G401.6 (cell line): ENCODE results near the gene MUC12.
"Not testable (repeated sequence)": the region's sequence is repeated elsewhere in the genome, so short reads cannot be mapped to it uniquely, and the experiment has no call there.

ENCODE experiments used
- FAIRE-seq: peaks from 2 replicates; lab custom pipeline; 2012; peaks lifted over from hg19 to GRCh38; lab: Jason Lieb, UNC

Gene MUC12

DNA sequence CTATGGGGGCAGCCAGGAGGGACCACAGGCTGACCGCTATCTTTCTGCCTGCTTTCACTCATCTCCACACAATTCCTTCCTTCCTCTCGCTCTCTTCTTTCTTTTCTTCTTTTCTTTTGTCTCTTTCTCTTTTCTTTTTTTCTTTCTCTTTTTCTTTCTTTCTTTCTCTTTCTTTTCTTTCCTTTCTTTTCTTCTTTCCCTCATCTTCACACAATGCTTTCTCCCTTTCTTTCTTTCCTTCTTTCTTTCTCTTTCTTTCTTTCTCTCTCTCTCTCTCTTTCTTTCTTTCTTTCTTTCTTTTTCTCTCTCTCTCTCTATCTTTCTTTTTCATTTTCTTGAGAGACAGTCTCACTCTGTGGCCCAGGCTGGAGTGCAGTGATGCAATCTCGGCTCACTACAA, 6.8 kb upstream of the MUC12 start:
- FAIRE-seq: no peak

DNA sequence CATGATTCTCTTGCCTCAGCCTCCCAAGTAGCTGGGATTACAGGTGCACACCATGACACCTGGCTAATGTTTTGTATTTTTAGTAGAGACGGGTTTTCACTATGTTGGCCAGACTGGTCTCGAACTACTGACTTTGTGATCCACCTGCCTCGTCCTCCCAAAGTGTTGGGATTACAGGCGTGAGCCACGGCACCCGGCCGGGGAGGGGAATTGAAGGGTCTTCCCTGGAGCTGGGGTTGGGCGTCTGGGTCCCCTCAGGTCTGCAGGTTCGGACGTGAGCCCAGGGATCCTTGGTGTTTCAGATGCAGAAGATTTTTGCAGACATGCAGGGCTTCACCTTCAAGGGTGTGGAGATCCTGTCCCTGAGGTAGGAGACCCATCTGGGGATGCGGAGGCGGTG, 6.0 kb upstream of the MUC12 start:
- FAIRE-seq: no peak

DNA sequence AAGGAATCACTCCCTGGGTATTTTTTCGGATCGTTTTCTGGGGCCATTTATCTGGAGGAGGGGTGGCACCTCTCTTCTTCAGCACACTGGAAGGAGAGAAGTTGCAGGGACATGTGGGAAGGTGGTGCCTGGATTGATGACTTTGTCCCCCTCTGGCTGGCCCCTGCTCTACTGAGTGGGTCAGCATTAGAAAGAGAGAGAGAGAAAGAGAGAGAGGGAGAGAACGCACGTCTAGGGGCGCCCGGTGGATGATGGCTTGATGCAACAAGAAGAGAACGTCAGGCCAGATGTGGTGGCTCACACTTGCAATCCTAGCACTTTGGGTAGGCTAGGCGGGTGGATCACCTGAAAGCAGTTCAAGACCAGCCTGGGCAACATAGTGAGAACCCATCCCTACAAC, 5.5 kb upstream of the MUC12 start:
- FAIRE-seq: no peak

GRCh38 chr7:100964630-100965029, 4.7 kb upstream of the MUC12 start:
- no peak for FAIRE-seq

GRCh38 chr7:100965045-100965722, 4.2 kb upstream of the MUC12 start:
- FAIRE-seq: no peak

- no peak for FAIRE-seq
Observed at GRCh38 chr7:100965723-100966541, 3.4 kb upstream of the MUC12 start.

DNA sequence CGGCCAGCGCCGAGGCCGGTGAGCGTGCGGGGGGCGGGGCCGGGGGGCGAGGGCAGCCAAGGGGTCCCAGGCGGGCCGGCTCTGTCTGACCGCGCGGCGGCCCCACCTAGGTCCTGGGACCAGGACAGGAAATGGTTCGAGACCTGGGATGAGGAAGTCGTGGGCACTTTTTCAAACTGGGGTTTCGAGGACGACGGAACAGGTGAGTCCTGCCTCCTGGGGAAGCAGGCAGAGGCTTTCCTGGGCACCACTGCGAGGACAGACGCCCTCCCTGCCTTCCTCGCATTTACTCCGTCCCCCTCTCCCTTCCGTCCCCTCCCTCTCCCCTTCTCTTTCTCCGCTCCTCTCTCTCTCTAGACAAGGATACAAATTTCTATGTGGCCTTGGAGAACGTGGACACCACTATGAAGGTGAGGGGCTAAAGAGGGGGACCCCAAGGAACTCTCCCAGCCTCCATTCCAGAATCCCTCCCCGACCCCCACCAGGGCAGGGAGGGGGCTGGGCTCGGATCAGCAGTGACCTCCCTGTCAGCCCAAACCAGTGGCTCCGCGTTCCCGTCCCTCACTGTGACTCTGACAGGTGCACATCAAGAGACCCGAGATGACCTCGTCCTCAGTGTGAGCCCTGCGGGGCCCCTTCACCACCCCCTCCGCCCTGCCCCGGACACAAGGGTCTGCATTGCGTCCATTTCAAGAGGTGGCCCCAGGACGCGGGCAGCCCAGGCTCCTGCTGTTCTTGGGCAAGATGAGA, 2.6 kb upstream of the MUC12 start:
- FAIRE-seq: no peak

DNA sequence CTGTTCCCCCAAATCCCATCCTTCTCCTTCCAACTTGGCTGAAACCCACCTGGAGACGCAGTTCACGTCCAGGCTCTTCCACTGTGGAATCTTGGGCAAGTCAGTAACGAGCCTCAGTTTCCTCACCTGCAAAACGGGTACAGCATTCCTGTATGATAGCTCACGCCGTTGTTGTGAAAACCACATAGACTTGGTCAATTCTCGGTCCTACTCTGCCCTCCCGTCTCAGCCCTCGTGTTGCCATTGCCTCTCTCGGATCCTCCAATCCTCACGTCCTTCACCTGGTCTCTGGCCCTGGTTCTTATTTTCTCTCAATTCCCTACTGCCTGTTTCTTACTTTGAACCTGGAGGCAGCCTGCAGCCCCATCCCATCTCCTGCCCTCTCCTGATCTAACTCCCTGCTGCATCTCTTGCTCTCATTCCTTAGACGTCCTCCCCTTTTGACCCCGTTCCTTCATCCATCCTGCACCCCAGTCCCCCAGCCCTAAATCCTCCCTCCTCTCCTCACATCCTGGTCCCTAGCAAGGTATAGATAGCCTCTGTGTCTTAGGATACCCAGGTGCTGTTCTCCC, 2.0 kb upstream of the MUC12 start:
- no peak for FAIRE-seq

GRCh38 chr7:100968031-100968430, 1.3 kb upstream of the MUC12 start:
- no peak for FAIRE-seq

DNA sequence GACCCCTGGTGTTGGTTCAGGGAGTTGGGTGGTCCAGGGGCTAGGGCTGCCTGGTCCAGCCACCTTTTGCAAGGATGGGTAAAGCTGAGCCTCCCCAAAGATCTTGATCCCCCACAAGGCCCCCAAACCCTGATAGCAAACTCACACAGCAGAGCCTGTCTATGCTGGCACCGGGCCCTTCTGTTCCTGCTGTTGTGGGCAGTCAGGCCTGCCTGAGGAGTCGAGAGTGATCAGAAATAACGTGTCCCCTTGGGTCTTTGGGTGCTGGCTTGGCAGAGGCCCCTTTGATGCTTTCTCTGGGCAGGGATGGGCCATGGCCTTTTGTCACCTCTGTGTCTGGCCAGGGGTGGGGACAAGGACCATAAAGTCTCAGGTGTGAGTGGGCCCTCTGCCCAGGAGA, 715 bp upstream of the MUC12 start:
- FAIRE-seq: no peak

DNA sequence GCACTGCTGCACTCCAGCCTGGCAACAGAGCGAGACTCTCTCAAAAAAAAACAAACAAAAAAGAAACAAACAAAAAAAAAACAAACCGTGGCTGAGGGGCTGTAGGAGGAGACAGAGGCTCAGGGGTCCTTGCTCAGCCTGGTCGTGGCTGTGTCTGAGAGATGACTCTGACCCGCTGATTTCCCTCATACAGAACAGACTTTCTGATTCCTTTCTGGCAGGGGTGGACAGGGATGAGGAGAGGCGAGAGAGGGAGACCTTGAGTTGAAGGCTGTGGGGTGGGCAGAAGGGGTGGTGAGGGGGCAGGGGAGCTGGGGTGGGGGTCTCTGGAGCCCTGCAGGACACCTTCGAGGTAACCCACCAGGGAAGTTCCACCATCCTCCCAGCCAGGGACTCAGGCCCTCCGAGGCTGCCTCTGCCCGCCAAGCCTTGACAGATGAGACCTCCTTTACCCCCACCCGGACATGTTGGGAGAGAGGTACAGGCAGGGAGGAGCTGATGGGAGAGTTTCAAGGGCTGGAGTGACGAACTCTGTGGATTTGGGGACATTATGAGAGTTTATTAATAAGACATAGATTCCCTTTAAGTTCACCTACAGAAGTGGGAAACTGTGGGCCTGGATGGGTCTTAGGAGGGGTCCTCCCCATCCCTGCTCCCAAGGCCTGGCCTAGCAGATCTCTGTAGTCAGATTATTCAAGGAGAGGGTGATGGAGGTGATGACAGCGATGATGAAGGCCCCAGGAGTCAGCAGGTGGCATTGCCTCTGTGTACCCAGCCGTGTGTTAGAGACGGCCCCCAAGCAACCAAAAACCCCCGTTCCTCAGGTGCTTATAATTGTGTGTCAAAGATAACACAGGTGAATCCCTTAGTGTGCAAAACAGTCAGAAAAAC, 2.0 kb downstream of the MUC12 start:
- FAIRE-seq: no peak

DNA sequence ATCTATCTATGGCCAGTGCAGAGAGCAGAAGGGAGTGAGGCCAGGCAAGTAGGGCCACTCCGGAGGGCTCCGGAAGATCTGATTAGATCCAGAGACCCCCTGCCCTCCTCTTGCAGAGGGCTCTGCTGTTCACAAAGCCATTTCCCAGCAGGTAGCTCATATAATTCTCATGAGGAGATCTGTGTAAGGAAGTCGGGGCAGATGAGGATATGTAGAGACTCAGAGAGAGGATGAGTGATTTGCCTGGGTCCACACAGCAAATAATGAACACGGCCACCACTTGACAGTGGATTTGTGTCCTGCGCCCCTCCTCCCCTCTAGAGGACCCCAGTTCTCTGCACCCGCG, 2.6 kb downstream of the MUC12 start:
- no peak for FAIRE-seq

DNA sequence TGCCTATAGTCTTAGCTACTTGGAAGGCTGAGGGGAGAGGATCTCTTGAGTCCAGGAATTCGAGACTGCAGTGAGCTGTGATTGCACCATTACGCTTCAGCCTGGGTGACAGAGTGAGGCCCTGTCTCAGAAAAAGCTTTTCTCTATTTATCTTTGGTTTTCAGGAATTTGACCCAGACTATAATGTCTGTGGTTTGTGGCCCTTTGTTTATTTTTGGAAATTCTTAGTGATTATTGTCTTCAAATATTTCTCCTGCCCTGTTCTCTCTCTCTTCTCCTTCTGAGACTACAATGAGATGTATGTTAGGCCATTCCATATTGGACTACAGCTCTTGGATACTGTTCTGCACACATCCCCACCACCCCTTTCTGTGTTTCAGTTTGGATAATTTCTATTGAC, 4.7 kb downstream of the MUC12 start:
- FAIRE-seq: no peak

DNA sequence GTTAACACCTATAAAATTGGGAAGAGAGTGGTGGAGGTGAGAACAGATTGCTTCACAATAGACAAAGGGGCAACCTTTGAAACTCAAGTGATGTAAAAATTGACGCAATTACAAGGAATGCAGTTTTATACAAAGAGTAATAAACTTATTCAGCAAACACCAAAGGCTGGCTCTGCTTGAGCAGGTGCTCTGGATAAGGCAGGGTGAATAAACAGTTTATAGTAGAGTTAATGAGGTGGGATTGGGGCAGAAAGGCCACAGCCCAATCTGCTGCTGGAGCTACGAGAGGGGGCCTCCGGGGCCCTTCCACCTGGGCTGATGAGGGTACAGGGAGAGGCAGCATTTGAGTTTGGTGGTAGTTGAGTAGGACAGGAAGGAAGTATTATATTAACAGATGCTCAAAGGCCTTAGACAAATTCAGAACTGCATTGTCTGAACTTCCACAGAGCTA, 6.0 kb downstream of the MUC12 start:
- FAIRE-seq: no peak

DNA sequence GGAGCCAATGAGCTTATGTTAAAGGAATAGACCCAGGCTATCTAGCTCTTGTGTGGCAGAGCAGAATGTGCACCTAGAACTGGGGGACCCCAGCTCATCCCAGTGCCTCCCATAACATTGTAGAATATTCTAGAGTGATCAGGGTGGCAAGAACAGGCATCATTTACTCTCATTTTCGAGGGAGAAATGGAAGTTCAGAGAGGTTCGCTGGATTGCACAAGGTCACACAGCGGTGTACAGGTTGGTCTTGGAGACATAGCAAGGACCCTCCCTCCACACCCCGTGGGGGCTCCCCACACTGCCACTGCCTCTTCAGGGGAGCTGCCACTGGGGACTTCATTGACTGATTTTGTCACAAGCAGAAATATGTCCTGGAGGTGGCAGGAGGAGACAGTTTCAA, 8.9 kb downstream of the MUC12 start:
- no peak for FAIRE-seq

DNA sequence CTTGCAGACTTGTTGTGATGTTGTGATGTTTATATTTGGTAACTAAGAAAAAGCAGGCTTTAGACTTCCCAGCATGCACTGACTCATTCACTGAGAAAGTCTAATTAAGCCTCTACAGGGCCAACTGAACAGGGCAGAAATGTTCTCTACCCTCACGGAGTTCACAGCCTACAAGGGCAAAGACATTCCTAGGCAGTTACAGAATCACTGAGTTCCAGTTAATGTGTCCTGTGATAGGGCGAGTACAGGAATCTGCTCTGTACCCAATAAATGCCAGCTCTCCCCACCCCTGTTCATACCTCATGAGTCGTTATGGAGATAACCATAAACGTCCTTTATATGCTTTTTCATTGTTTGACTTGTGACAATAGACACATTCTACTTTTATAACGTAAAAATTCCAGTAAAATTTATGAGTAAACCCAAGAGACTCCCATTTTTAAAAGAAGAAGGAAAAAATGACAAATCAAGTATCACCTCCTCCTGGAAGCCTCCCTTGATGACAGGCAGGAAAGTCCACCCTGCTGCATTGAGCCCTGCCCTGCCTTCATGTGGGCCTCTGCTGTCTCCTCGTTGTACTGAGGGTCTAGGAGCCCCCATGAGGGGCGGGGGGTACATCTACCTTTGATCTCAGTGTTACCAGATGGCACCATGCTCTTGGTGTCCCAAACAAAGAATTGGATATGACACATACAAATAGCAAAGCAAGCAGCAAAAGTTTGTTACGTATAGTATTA, 14.3 kb downstream of the MUC12 start:
- FAIRE-seq: no peak

GRCh38 chr7:100984241-100984918, 15.0 kb downstream of the MUC12 start:
- FAIRE-seq: not testable (repeated sequence)

- not testable (repeated sequence) for FAIRE-seq
Observed at GRCh38 chr7:100985033-100985797, 15.8 kb downstream of the MUC12 start.

- no peak for FAIRE-seq
Observed at GRCh38 chr7:100991631-100992030, 22.3 kb downstream of the MUC12 start.

- not testable (repeated sequence) for FAIRE-seq
Observed at GRCh38 chr7:100992280-100992679, 22.9 kb downstream of the MUC12 start.
